NCI-H1694 treated with DMSO at 0.1 percent for 48 hours (cell line): Measurements from ENCODE around the gene MRC2.
"Not testable (repeated sequence)": the region's sequence is repeated elsewhere in the genome, so short reads cannot be mapped to it uniquely, and the experiment has no call there.

Source experiments
- DNase-seq: peaks from one replicate; lab custom pipeline; 2025; lab: John Stamatoyannopoulos, UW

MRC2 gene

DNA sequence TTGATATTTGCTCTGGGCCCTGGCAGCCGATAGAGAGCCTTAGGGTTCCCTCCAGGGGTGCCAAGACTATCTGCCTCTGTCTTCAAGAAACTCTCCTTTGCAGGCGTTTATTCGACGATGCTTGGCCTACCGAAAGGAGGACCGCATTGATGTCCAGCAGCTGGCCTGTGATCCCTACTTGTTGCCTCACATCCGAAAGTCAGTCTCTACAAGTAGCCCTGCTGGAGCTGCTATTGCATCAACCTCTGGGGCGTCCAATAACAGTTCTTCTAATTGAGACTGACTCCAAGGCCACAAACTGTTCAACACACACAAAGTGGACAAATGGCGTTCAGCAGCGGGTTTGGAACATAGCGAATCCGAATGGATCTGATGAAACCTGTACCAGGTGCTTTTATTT, 15.2 kb upstream of the MRC2 start:
- not testable (repeated sequence) for DNase-seq

DNA sequence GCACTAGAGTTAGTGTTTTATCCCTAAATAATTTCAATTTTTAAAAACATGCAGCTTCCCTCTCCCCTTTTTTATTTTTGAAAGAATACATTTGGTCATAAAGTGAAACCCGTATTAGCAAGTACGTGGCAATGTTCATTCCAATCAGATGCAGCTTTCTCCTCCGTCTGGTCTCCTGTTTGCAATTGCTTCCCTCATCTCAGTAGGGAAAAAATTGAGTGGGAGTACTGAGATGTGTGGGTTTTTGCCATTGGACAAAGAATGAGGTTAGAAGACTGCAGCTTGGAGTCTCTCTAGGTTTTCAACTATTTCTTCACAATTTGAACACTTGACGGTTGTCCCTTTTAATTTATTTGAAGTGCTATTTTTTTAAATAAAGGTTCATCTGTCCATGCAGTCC, 14.4 kb upstream of the MRC2 start:
- not testable (repeated sequence) for DNase-seq

DNA sequence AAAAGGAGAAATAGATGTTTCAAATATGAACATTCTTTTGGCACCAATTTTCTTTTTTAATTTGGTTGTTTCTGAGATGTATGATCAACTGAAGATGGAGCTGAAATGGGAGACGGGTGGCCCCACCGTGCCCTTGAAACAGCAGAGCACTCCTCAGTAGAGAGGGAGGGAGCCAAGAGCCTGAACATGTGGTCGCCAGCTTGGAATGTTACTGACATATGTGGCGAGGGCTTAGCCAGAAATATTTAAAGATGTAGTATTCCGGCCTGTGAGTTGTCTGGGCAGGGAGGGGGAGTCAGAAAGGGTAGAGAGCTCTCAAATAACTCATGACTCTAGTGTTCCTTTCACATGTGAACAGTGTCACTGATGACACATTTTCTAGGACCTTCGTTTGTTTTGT, 13.3 kb upstream of the MRC2 start:
- peak; percentile 20 for DNase-seq

DNA sequence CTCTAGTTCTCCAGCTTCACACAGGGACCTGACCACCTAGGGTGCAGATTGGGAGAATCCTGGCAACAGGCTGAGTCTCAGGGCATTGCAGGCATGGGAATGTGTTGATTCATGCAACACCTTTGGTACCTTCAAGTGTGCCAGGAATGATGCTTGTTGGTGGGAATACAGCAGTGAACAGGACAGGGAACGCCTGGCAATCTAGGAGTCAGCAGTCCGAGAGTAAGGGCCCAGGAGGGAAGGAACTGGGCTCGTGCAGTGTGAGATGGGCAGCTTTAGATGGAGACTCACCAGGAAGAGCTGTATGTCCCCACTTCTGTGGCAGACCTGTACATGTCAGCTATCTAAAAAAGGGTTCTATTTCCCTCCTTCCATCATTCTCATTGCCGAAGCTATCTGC, 12.0 kb upstream of the MRC2 start:
- DNase-seq, result no peak

DNA sequence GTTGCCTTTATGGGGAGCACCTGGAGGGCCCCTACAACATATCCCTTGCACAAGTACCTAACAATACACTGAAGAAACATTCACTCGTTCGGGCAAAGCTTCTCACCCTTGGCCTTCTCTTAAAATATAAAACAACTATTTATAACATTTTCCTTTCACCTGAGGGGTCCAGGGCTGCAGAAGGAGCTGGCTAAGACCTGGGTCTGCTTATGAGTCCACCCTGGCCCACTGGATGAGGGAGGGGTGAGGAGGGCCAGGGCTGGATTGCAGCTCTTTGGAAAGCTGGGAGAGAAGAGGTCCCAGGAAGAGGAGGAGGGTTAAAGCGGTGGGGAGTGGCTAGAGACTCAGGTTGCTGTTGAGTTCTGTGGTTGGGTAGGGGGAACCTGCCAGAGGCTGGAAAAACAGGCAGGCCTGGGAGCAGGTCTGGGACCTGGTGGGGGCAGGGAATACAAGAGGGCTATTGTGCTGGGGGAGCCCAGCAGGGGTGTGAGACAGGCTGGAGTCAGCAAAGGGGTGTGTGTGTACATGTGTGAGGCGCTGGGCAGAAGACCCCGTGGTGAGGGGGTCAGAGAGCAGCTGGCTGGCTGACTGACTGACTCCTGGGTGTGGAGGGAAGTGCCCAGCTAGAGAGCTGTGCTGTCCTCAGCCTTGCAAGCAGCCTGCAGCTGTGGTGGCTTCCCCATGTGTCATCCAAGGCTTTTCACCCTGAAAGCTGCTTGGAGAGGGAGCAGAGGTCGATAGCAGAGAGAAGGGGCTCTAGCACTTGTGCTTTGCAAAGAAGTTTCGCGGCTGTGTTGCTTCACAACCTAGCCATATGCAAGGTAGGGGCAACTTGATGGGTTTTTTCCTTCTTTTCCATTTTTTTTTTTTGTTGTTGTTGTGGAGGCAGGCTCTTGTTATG, 10.2 kb upstream of the MRC2 start:
- DNase-seq, result no peak

DNA sequence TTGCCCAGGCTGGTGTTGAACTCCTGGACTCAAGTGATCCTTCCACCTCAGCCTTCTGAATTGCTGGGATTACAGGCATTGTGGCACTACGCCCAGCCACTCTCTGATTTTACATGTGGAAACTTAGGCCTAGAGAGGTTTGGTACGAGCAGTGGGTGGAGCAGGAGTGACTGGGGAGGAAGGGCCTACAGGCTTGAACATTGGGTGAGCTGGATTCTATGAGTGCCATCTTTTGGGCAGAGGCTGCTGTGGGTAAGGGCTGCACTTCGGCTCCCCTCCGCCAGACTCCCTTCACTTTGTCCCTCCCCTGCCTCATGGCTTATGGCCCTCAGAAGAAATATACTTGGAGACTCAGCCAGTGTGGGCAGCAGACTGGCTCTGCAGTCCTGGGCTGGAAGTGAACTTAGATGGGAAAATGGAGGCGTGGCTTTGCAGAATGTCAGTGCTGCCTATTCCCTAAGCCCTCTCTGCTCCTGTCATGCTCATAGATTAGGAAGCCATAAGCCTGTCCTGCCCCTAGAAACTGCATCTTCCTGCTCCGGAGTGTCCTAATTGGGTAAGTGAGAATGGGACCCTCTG, 9.5 kb upstream of the MRC2 start:
- no peak for DNase-seq

DNA sequence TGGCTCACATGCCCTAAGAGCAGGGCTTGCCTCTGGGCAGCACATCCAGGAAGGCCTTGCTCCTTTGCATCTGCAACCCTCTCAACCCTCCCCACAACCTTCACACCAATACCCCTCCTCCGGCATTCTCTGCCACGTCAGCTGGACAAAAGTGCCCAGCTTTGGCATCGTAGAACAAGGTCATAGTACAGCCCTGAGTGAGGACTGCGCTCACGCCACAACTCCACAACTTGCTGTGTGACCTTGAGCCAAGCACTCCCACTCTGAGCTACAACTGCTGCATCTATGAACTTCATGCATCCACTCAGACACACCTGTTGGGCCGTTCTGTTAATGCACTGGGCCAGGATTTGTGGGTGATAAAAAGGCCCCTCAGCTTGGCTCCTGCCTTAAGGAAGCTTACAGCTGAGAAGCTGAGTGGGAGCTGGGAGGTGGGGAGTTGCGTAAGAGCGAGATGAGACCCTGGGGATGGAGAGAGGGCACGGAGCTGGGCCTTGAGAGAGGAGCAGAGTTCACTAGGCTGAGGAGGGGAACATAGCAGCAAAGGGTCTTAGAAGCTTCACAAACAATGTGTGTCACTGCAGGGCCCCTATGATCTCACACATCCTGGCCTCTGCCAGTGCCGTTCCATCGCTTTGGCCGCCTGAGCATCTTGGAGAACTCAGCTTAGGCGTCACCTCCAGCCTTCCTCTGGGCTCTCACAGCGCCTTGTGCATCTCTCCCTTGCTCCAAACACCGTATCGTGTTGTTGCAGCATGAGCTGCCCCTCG, 8.6 kb upstream of the MRC2 start:
- DNase-seq, result no peak

DNA sequence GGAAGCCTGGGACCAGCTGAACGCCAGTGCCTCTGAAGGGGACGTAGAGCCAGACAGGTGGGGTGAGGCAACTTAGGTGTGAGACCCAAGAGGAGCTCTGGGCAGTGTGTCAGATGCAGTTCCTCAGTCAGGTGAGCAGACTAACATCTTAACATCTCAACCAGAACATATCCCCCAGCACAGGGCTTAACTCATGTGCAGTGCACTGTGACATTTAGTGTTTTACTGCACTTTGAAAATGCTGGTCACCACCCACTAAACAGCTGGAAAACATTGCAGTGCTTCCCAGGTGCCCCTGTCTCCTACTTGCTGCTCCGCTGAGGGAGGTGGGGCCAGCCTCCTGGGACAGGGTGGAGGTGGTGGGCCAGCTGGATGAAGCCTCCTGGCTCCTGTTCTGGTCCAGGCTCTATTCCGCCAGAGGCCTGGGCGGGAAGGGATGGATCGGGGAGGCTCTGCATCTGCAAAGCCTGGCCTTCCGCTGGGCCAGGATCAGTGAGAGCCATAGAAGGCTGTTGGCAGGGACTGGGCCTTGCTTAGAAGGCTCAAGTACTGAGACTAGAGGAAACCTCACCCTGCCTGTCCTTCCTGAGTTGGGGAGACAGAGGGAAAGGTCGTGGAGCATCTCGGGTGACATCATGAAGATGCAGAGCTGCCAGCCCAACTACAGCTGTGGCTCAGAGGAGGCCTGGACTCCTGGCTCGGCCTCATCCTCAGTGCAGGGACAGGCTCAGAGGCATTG, 7.9 kb upstream of the MRC2 start:
- no peak for DNase-seq

DNA sequence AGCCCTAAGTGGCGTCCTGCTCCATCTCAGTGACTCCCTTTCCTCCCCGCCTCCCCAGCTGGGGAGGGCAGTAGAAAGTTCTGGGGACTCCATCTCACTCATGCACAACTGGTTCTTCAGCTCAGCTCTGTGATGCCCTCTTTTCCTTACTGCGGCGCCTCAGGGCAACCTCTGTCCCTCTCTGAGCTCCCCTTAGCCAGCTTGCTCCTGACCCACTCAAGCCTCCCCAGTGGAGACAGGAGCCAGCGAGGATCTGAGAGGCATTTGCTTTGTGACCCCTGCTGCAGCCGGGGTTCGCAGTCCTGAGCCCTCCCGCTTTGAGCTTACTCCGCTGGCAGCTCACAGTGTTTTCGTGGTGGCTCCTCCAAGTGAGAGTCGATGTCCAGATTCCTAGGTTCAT, 6.2 kb upstream of the MRC2 start:
- DNase-seq, result no peak

DNA sequence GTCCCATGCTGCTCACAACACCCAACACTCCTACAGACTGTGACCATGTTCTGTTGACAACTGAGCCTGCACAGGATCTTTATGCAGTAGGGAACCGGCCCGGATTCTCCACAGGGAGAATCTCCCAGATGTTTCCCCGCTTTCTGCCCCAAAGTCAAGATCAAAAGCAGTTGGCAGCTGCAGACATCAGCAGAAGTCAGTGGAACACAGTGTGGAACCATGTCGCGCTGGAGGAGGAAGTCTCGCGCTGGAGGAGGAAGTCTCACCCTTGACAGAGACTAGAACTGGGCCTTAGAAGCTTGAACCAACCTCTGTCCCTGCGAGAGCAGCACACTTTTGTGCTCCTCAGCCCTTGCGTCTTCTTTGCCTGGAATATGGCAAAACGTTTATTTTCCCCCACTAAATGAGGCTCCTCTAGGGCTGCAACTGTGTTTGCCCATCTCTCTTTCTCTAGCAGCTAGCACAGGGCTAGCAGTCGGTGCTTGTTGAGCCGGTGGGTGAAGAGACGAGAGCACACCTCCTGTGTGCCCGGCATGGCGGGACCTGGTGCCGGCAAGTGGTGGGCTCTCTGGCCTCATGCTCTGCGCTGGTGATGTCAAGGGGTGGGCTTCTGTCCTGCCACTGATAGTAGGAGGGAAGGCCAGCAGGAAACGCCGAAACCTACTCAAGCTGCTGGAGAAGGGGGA, 2.1 kb upstream of the MRC2 start:
- DNase-seq, result no peak

DNA sequence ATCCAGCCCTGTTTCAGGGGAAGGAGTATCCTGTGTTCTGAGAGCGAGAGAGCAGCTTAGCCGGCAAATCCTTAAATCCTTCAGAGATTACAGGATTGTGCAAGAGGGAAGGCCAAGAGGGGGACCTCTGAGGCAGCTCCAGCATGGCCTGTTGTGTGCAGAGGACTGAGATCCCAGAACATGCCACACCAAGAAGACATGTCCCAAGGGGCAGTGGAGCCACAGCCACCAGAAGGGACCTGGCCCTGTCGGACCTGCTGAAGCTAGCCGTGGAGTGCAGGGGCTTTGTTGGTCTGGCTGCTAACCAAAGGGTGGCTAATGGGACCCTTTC, 1.6 kb upstream of the MRC2 start:
- DNase-seq, result no peak

DNA sequence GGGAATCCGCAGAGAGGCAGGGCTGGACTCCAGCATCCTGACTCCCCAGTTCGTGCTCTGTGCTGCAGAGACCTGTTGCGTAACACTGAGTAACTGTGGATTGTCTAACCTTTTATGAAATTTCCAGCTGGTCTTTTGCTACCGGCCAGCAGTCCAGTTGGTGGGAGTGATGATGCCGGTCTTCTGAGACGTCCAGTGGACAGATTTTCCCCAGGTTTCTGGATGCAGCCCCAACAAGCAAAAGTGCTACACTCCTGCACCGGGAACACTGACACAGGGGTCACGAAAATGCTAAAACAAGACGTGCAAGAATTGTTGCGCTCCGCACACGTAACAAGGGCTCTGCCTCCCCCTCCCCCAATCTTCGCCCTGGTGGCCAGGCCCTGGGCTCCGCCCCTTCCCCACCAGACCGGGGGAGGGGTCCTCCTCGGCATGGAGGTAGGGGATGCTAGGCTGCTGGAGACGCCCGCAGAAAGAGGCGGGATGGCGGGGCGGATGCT, 701 bp upstream of the MRC2 start:
- no peak for DNase-seq

DNA sequence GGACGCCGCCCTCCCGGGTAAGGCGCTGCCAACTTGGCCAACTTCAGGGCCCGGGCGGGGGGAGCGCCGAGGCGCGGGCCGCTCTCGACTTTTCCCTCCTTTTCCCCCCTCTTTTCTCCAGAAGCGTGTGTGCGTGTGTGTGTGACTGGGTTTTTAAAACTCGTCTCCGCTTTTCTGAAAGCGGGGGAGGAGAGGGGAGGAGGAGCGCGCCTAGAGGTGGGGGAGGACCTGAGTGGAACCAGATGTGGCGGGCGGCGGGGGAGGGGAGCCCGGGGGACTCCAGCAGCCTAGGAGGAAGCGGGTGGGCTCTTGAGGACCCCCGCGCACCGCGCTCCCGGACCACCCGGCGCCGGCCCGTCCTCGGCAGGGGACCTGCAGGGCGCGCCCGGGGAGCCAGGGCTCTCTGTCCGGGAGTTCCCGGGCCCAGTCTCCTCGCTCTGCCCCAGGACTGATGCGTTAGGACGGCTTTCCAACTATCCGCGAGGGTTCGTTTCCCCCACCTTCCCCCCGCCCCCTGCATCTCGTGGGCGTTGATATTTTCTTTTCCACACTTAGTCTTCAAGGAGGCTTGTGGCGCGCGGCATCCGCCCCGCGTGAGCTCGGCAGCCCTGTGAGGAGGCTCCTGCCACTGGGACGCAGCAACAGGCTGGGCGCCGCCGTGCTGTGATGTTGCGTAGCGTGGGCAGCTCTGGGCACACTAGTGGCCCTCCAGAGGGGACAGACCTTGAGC, 599 bp downstream of the MRC2 start:
- no peak for DNase-seq

DNA sequence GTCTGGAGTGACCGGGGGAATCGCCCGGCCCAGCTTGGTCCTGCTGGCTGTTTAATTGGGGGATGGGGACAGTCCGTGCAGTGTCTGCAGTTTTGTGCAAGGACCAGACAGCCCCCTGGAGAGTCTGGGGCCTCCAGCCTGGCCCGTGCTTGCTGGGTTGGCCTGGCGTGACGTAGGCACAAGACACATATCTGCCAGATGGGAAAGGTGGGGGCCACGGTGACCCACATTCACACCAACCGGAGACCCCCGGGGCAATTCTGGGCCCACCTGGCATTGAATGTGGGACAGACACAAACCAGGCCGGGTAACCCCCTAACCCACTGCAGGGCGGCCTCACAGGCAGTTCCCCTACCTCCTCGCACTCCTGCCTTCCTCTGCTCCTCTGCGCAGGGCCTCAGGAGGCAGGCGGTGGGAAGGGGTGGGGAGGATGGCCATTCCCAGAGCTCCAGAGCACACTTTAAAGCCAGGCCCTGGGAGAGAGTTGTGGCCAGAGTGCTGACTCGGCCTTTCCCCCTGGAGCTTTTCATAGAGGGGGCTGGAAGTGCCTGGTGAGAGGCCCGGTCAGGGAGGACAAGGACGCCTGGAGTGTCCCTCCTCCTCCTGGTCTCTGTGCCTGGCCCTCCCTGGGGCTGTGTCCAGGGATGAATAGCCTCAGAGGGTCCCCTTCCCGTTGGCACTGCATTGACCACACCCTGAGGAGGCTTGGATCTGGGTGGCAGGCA, 1.5 kb downstream of the MRC2 start:
- no peak for DNase-seq

DNA sequence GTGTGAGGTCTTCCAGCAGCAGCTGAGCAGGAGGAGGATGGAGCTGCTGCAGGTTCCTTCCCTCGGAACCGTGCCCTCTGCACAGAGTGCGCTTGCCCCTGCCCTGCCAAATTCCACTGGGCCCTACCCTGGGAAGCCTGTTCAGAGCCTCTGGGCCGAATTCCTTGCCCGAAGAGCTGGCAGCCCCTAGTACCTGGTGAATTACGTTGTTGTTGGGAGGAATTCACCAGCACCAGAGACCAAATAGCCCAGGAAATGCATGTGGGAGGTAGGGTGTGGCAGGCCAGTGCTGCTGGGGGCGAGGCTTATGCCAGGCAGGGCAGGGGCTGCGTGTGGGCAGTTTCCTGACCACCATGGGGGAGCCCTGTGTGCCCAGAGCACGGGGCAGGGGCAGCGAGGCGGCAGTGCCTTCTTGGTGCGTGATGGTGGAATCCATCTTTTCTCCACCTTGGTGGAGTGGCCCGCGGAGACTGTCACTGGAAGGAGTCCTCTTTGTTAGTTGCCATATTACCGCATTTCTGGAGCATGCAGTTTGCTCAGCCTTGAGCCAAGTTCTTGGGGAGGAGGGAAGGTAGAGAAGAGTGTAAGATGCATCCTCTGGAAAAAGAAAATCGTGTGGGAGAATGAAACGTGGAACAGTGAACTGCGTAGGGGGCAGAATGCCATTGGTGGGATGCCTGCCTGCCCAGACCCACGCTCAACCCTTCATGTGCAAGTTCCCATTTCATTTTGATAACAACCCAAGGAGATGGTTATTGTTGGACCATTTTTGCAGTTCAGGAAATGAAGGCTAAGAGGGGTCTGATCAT, 2.3 kb downstream of the MRC2 start:
- DNase-seq, result no peak

DNA sequence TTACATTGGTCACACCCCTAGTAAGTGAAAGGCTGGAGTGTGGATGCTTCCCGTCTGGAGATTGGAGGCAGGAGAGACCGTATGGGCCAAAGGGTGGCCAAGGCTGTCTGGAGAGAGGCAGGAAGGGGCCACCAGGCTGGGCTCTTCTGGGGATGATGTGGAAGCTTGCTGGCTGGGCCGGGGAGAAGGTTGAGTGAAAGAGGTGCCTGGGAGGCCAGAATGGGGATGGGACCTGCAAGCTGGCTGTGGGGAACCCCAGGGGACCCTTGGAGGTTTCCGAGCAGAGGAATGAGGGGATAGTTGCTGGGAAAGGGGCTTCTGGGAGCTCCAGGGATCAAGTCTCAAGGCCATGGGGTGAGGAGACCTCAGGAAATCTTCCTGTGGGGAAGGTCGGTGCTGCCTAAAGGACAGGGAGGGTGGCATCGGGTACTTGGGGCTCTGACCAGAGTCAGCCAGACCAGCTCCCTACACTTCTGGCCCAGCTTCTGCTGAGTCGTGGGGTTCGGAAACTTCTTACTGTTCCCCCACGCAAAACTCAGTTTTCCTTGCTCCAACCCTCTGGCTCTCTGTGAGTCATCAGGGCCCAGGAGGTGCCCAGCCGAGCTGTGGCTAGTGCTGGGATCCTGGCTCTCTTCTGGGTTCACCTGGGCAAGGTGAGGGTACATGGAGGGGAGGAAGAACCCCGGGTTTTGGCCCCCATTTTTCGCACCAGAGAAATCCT, 3.1 kb downstream of the MRC2 start:
- no peak for DNase-seq

DNA sequence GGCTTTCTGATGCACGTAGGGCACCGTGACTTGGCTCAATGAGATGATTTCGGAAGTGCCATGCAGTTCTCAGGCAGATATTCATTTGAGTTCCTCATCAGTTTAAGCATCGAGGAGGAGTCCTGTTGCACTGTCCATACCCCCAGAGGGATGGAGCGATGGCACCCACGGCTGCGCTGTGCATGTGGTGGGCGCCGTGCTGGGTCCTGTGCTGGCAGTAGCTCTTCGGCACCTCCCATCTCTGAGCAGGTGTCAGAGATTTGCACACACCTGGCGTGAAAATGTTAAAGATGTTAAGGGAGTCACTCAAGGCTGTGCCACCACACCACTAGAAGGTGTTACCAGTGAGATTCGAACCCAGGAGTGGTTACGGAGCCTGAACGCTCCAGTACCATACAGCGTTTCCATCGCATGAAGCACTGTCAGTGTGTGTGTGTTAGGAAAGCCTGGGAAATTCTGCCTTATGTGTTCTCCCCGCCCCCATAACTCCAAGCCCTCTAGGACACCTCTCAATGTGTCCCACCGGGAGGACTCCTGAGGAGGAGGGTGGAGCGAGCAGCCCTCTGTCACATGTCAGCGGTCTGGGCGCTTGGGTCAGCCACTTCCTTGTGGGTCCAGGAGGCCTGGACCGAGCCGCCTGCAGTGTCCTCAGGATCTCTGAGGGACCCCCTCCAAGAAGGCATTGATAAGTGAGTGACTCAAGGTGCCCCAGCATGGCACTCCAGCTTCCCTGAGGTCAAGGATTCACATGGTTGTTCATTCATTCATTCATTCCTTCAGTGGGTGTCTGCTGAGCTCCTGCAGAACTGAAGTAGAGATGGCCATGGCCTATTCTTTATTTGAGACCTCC, 3.8 kb downstream of the MRC2 start:
- no peak for DNase-seq
